GM23338 (cell line): Measurements from ENCODE around the gene GSC2. TPM values are rescaled to one million over a fixed set of nuclear protein-coding genes. Genes with fewer than 3 reads are reported as not detected.

Source experiments
- ATAC-seq: fragments of 200-7000 bp; cut with Tn5 transposase; 3 replicates; pipeline ENCODE4 v1.9.1; 2020
- DNase-seq: peaks from one replicate; pipeline ENCODE4 v3.0.0-alpha.2; 2015; ENCODE audit warnings: low spot score
- H2AFZ ChIP-seq: fragments of 200-600 bp; sonication (generic); 2 replicates; pipeline ENCODE4 v1.8.0; 2016; ENCODE audit warnings: antibody characterized with exemption, mild to moderate bottlenecking, moderate library complexity
- H3F3A ChIP-seq: fragments of 200-600 bp; sonication (generic); replicated peaks from 2 replicates; pipeline ENCODE4 v1.8.0; 2017; ENCODE audit warnings: antibody characterized with exemption, mixed run types, low read depth
- H3K27ac ChIP-seq: fragments of 200-600 bp; sonication (generic); 2 replicates; pipeline ENCODE4 v1.6.1; 2016; ENCODE audit warnings: low read depth
- H3K27me3 ChIP-seq: fragments of 200-600 bp; sonication (generic); 2 replicates; pipeline ENCODE4 v1.8.0; 2016; ENCODE audit warnings: mild to moderate bottlenecking, mixed run types, moderate library complexity; ENCODE audit not compliant: insufficient read depth
- H3K36me3 ChIP-seq: fragments of 200-600 bp; sonication (generic); 2 replicates; pipeline ENCODE4 v1.8.0; 2016; ENCODE audit warnings: mild to moderate bottlenecking; ENCODE audit not compliant: insufficient read depth
- H3K4me1 ChIP-seq: fragments of 200-600 bp; sonication (generic); 2 replicates; pipeline ENCODE4 v1.8.0; 2016; ENCODE audit warnings: mild to moderate bottlenecking, moderate library complexity; ENCODE audit not compliant: insufficient read depth
- H3K4me2 ChIP-seq: fragments of 200-600 bp; sonication (generic); 2 replicates; pipeline ENCODE4 v1.7.1; 2017; ENCODE audit warnings: mixed run types
- H3K4me3 ChIP-seq: fragments of 200-600 bp; sonication (generic); 2 replicates; pipeline ENCODE4 v1.6.1; 2016; ENCODE audit warnings: mixed run types
- H3K79me2 ChIP-seq: fragments of 200-600 bp; sonication (generic); replicated peaks from 2 replicates; pipeline ENCODE4 v1.8.0; 2017; ENCODE audit warnings: mild to moderate bottlenecking; ENCODE audit not compliant: insufficient read depth
- H3K9me2 ChIP-seq: fragments of 200-600 bp; sonication (generic); 2 replicates; pipeline ENCODE4 v1.8.0; 2017; ENCODE audit not compliant: insufficient read depth
- H4K20me1 ChIP-seq: fragments of 200-600 bp; sonication (generic); replicated peaks from 2 replicates; pipeline ENCODE4 v1.8.0; 2017; ENCODE audit warnings: mild to moderate bottlenecking; ENCODE audit not compliant: insufficient read depth
- H3K27ac Mint-ChIP-seq: 2 replicates; pipeline ENCODE4 v1.8.0; 2020; ENCODE audit warnings: inconsistent platforms, mild to moderate bottlenecking, moderate library complexity, mixed read lengths
- H3K27me3 Mint-ChIP-seq: 3 replicates; pipeline ENCODE4 v1.8.0; 2022; ENCODE audit warnings: low read depth, mild to moderate bottlenecking, moderate library complexity, mixed read lengths, inconsistent platforms; ENCODE audit not compliant: insufficient read depth, poor library complexity
- H3K36me3 Mint-ChIP-seq: 3 replicates; pipeline ENCODE4 v1.8.0; 2021; ENCODE audit warnings: low read depth, mild to moderate bottlenecking, inconsistent platforms, moderate library complexity, mixed read lengths
- H3K4me1 Mint-ChIP-seq: 3 replicates; pipeline ENCODE4 v1.8.0; 2020; ENCODE audit warnings: mild to moderate bottlenecking, inconsistent platforms, mixed read lengths
- H3K4me3 Mint-ChIP-seq: 3 replicates; pipeline ENCODE4 v1.8.0; 2021; ENCODE audit warnings: moderate library complexity, mild to moderate bottlenecking, inconsistent platforms, mixed read lengths
- H3K9me3 Mint-ChIP-seq: 3 replicates; pipeline ENCODE4 v1.8.0; 2020; ENCODE audit warnings: moderate library complexity, mild to moderate bottlenecking, inconsistent platforms, mixed read lengths
- EZH2phosphoT487 ChIP-seq: fragments of 200-600 bp; sonication (generic); IDR thresholded peaks from one replicate; pipeline ENCODE4 v1.8.1; 2018; ENCODE audit warnings: antibody characterized with exemption; ENCODE audit not compliant: unreplicated experiment
- NANOG ChIP-seq: IDR thresholded peaks from 2 replicates; pipeline ENCODE4 v1.6.1; 2016; ENCODE audit warnings: antibody characterized with exemption, borderline replicate concordance
- POLR2AphosphoS5 ChIP-seq: IDR thresholded peaks from 2 replicates; pipeline ENCODE4 v1.6.1; 2016; ENCODE audit warnings: antibody characterized with exemption, low read depth
- REST ChIP-seq: IDR thresholded peaks from one replicate; pipeline ENCODE4 v1.6.1; 2018; ENCODE audit warnings: antibody characterized with exemption; ENCODE audit not compliant: unreplicated experiment
- polyA plus RNA-seq: library from polyadenylated mRNA; unstranded; fragments of >200 nt; fragmentation: Nextera tagmentation; extraction: Ambion mirVana; gene quantifications from 2 replicates; pipeline ENCODE4 v1.2.1, GENCODE V29; 2016
- total RNA-seq: library from RNA; depleted of rRNA; stranded (reverse); fragments of >200 nt; shearing (Covaris generic); gene quantifications from 2 replicates; pipeline ENCODE4 v1.2.3, GENCODE V29; 2014
- TF ChIP-seq, protein P1 (sequence below): fragments of 250-450 bp; sonication (Bioruptor Pico); IDR thresholded peaks from 2 replicates; pipeline ENCODE4 v1.5.0; 2020; ENCODE audit warnings: mild to moderate bottlenecking, moderate library complexity
- TF ChIP-seq, protein P2 (sequence below): IDR thresholded peaks from 2 replicates; pipeline ENCODE4 v1.6.1; 2016; ENCODE audit warnings: antibody characterized with exemption

The GSC2 gene
- total and polyA plus RNA-seq, 2 experiments from 2014 or later, result not detected

GRCh38 chr22:19178065-19178656 lies 28.1 kb upstream of the GSC2 start:
- Histone ChIP-seq H3K27ac (no peak overlapping the region), H3K4me2 (peak overlapping the region; percentile 96)
- no peaks in the 10 kb centered on the region for H3K9me3 Mint-ChIP-seq

GRCh38 chr22:19177164-19178064 lies 27.3 kb upstream of the GSC2 start:
- Mint-ChIP-seq H3K9me3 (no peaks in the 10 kb centered on the region; the same call in 2 of the 3 replicates), H3K27me3 (peaks cover 31% of the 10 kb centered on the region), H3K36me3 (peaks cover 9% of the 10 kb centered on the region; the same call in 2 of the 3 replicates), H3K4me3 (peak overlapping the region; percentile 76), H3K4me1 (peaks cover 36% of the 10 kb centered on the region), H3K27ac (peak overlapping the region; percentile 59)
- Histone ChIP-seq H3K27me3 (no peaks in the 10 kb centered on the region), H3K9me2 (no peaks in the 10 kb centered on the region), H3K4me3 (peak overlapping the region; percentile 62), H3F3A (peaks cover 33% of the 10 kb centered on the region), H2AFZ (no peak overlapping the region), H4K20me1 (peaks cover 7% of the 10 kb centered on the region), H3K4me1 (peaks cover 39% of the 10 kb centered on the region), H3K36me3 (no peaks in the 10 kb centered on the region), H3K27ac (peak overlapping the region; percentile 69; the same call in 1 of the 2 replicates), H3K4me2 (peak overlapping the region; percentile 96), H3K79me2 (peaks cover 24% of the 10 kb centered on the region)
- DNase-seq (peak; percentile 48), ATAC-seq (peak; percentile 4)
- TF ChIP-seq, protein P1, sequence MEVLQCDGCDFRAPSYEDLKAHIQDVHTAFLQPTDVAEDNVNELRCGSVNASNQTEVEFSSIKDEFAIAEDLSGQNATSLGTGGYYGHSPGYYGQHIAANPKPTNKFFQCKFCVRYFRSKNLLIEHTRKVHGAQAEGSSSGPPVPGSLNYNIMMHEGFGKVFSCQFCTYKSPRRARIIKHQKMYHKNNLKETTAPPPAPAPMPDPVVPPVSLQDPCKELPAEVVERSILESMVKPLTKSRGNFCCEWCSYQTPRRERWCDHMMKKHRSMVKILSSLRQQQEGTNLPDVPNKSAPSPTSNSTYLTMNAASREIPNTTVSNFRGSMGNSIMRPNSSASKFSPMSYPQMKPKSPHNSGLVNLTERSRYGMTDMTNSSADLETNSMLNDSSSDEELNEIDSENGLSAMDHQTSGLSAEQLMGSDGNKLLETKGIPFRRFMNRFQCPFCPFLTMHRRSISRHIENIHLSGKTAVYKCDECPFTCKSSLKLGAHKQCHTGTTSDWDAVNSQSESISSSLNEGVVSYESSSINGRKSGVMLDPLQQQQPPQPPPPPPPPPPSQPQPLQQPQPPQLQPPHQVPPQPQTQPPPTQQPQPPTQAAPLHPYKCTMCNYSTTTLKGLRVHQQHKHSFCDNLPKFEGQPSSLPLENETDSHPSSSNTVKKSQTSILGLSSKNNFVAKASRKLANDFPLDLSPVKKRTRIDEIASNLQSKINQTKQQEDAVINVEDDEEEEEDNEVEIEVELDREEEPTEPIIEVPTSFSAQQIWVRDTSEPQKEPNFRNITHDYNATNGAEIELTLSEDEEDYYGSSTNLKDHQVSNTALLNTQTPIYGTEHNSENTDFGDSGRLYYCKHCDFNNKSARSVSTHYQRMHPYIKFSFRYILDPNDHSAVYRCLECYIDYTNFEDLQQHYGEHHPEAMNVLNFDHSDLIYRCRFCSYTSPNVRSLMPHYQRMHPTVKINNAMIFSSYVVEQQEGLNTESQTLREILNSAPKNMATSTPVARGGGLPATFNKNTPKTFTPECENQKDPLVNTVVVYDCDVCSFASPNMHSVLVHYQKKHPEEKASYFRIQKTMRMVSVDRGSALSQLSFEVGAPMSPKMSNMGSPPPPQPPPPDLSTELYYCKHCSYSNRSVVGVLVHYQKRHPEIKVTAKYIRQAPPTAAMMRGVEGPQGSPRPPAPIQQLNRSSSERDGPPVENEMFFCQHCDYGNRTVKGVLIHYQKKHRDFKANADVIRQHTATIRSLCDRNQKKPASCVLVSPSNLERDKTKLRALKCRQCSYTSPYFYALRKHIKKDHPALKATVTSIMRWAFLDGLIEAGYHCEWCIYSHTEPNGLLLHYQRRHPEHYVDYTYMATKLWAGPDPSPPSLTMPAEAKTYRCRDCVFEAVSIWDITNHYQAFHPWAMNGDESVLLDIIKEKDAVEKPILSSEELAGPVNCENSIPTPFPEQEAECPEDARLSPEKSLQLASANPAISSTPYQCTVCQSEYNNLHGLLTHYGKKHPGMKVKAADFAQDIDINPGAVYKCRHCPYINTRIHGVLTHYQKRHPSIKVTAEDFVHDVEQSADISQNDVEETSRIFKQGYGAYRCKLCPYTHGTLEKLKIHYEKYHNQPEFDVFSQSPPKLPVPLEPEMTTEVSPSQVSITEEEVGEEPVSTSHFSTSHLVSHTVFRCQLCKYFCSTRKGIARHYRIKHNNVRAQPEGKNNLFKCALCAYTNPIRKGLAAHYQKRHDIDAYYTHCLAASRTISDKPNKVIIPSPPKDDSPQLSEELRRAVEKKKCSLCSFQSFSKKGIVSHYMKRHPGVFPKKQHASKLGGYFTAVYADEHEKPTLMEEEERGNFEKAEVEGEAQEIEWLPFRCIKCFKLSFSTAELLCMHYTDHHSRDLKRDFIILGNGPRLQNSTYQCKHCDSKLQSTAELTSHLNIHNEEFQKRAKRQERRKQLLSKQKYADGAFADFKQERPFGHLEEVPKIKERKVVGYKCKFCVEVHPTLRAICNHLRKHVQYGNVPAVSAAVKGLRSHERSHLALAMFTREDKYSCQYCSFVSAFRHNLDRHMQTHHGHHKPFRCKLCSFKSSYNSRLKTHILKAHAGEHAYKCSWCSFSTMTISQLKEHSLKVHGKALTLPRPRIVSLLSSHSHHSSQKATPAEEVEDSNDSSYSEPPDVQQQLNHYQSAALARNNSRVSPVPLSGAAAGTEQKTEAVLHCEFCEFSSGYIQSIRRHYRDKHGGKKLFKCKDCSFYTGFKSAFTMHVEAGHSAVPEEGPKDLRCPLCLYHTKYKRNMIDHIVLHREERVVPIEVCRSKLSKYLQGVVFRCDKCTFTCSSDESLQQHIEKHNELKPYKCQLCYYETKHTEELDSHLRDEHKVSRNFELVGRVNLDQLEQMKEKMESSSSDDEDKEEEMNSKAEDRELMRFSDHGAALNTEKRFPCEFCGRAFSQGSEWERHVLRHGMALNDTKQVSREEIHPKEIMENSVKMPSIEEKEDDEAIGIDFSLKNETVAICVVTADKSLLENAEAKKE (CRISPR knock-in tag), result no peak
- no peak for TF ChIP-seq REST
- no peak for TF ChIP-seq EZH2phosphoT487

More at GRCh38 chr22:19178065-19178656, 28.1 kb upstream of the GSC2 start:
- no peaks in the 10 kb centered on the region for H3K9me2 ChIP-seq
- H3K79me2 ChIP-seq, result peaks cover 17% of the 10 kb centered on the region
- DNase-seq, result peak; percentile 67
- Mint-ChIP-seq H3K27me3 (peaks cover 28% of the 10 kb centered on the region), H3K36me3 (peaks cover 5% of the 10 kb centered on the region; the same call in 1 of the 3 replicates), H3K4me1 (peaks cover 29% of the 10 kb centered on the region), H3K27ac (no peak overlapping the region), H3K4me3 (peak overlapping the region; percentile 76; the same call in 2 of the 3 replicates)
- peak; percentile 3; the same call in 2 of the 3 replicates for ATAC-seq
- no peaks in the 10 kb centered on the region for H3K27me3 ChIP-seq
- peak overlapping the region; percentile 62 for H3K4me3 ChIP-seq
- peaks cover 3% of the 10 kb centered on the region; the same call in 1 of the 2 replicates for H4K20me1 ChIP-seq
- TF ChIP-seq NANOG (no peak), POLR2AphosphoS5 (0 out of 2 replicates have a peak, but pooled peaks have one; percentile 34)
- TF ChIP-seq, protein P2, sequence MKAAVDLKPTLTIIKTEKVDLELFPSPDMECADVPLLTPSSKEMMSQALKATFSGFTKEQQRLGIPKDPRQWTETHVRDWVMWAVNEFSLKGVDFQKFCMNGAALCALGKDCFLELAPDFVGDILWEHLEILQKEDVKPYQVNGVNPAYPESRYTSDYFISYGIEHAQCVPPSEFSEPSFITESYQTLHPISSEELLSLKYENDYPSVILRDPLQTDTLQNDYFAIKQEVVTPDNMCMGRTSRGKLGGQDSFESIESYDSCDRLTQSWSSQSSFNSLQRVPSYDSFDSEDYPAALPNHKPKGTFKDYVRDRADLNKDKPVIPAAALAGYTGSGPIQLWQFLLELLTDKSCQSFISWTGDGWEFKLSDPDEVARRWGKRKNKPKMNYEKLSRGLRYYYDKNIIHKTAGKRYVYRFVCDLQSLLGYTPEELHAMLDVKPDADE, result no peak
- peaks cover 27% of the 10 kb centered on the region for H3F3A ChIP-seq
- H3K36me3 ChIP-seq, result no peaks in the 10 kb centered on the region
- H3K4me1 ChIP-seq, result peaks cover 34% of the 10 kb centered on the region
- no peak overlapping the region for H2AFZ ChIP-seq
